HL-60/S4 treated with retinoic acid at 250 ng/mL for 4 days and 3 days (cell line): ENCODE results near the gene TRIM52.

Experiments used
- in situ Hi-C: fragments of 300-500 bp; cut with MboI; formaldehyde crosslinking; loops from 2 replicates; pipeline ENCODE4 v1.7.0; 2022; ENCODE audit warnings: low sequenced_read_pairs

TRIM52 gene

DNA sequence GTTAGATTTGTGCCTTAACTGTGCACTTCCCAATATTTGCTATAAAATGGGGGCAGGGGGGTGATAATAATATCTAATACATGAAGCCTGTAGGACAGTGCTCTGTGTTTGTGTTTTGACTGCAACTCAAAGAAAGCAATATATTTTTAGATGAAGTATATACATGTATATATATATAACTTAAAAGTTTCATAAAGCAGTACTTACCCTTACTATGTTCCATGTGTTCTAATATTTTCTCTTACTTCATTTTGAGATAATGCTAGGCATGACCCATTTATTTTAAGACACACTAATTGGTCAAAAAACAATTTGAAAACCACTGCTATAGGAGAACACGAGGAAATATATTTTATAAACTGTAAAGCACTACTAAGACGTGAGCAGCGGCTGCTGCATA lies 2.4 kb downstream of the TRIM52 start:
- in situ Hi-C loops = no loop called here

DNA sequence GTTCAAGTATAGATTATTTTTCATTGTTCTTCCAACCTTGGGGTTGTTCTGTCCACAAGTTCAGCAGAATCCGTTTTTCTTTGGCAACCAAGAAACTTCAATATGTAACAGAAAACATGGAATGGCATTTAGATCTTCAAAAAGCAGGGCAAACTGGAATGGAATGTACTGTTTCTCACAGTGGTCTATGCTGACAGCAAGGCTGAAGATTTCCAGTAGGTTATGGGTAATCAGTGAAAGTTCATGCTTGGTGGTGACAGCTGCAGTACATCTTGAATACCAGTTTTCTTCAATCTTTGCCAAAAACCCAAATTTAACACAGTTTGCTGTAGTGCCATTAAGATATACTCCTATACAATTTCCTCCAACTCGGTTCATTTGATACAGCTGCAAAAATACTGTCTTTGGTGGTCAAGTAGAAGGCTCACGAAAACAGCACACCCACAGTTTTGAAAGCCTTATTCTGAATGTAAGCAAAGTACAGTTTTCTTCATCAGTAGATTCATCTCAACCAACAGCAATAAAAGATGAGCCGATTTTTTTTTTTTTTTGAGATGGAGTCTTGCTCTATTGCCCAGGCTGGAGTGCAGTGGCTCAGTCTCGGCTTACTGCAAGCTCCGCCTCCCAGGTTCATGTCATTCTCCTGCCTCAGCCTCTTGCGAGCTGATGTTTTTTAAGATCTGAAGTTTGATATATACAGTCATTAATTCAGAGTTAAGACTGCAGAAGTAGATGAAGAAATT lies 4.9 kb downstream of the TRIM52 start:
- in situ Hi-C loops = no loop called here

DNA sequence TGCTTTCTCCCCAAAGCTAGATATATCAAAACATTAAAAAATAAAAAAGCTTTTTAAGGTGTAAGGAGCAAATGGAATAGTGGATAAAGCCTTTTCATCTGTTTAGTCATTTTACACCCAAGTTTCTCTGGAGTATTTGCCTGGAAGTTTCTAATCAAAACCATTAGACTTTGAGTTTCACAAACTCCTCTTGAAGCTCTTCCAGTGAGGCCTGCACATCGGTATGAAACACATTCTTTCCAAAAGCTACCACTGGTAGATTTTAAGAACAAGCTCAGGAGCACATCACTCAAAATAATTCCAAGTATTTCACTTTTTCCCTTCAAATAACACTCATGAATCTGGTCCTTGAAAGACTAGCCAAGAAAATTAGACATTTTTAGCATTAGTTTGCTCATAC lies 5.7 kb downstream of the TRIM52 start:
- in situ Hi-C loops = no loop called here

DNA sequence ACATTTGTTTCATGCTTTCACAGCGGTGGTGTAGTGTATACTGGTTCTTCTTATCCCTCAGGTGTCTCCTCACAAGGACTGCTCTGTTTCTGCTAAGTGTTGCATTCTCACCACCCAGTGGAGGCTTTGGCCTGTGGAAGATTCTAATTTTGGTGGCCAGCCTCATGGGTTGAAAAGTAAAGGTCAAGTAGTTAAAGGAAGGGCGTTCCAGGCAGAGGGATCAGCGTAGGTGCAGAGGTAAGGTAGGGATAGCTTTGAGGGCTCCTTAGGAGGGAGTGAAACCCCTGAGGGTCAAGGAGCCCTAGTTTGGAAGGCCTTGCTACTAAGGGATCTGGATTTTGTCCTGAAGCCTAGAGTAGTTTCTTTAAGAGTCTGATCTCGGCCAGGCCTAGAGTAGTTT lies 12.7 kb downstream of the TRIM52 start:
- in situ Hi-C loops = no loop called here

DNA sequence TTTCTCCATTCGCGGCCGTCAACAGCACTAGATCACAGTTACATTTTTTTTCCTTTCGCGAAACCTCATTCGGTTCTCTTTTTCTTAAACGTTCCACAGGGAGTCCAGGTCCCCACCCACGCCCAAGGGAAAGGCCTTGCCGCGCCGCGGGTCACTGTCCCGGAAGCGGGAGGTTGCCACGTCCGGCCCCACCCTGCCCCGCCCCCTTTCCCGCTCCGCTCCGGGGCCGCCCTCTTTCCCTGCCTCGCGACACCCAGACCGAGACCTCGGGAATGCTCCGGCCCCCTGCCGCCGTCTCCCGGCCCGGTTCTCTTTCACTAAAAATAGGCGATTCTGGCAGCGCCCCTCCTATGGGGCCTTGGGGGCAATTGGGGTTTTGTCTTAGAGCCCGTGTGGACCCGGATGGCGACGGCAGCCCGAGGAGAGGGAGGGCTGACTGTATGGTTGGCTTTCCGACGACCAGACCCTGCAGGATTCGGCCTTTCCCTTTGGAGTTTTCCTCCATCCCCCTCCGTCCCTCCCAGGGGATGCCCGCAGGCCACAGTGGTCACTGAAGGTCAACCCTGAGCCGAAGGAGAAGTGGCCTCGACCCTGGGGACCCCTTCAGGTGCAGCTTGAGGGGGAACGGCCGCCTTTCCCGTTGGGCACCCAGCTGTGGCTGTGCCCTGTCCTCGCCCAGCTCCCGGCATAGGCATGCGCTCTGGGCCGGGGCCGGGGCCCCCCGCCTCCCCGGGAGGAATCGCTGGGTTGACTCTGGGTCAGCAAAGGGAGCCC lies 14.5 kb downstream of the TRIM52 start:
- in situ Hi-C loops = no loop called here

DNA sequence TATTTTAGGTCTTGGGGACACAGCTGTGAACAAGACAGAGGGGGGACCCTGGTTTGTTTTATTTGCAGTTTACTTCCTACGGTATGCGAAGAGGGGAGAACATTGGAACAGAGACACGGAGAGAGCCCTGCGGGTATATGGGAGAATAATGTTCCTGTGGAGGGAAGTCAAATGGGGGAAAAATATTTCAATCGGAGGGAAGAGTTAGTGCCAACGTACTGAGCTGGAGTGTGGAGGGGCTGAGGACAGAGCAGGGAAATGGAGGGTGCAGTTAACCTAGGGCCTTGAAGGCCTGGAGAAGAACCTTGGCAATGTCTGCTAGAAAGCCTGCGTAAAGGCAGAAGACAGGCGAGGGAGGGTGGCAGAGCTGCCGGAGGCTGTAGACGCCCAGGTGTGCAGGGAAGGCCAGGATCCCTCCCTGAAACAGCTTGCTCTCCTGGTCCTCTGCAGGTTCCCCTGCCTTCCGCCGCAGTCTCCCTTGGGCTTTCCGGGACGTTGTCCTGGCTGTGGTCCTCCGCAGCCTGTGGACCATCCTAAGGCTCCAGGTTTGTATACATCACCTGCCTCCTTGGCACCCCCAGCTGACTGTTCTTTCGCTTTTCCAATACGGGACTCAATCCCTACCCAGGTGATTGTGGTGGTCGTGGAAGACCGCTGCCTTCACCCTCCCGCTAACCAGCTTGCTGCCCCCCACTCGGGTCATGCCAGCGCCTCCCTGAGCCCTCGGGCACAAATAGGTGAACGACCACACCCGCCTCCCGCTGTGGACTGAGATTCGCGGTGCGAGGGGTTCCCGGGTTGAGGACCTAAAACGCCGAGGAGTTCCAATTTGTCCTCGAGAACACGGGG lies 15.3 kb downstream of the TRIM52 start:
- in situ Hi-C loops = no loop called here

DNA sequence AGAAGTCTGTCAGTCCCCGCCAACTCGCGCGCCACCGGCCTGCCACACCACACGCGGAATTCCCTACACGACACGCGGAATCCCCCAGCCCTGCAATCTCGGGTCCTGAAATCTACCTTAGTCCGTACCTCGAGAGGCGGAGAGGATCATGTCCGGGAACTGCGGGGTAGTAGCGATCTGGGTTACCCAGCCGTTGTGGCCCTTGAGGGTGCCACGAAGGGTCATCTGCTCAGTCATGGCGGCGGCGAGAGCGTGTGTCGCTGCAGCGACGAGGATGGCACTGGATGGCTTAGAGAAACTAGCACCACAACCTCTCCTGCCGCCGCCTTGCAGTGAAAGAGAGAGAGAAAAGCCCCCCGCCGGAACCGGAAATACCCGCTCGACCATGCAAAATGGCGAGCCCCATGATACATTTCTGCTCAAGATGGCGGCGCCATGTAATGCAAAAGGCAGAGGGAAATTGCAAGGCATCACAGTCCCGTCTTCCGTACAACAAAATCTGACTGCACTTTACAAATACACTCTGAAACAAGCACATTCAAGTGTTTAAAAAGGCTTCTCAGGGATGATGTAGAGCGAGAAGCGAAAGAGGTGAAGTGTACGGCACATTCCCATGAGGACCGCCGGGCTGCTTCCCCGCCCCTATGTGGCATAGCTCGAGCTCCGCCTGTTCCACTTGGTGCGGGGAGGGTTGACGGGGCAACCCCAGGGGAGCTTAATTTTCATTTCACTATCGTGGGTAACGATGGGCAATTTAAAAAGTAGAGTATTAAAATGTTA lies 17.2 kb downstream of the TRIM52 start, which contains the start of gene RACK1:
TSS of gene RACK1 (minus strand) at position 343 of the 780 bp plus-strand sequence. CDS start at position 237, 106 bp downstream.
- in situ Hi-C loops = no loop called here

DNA sequence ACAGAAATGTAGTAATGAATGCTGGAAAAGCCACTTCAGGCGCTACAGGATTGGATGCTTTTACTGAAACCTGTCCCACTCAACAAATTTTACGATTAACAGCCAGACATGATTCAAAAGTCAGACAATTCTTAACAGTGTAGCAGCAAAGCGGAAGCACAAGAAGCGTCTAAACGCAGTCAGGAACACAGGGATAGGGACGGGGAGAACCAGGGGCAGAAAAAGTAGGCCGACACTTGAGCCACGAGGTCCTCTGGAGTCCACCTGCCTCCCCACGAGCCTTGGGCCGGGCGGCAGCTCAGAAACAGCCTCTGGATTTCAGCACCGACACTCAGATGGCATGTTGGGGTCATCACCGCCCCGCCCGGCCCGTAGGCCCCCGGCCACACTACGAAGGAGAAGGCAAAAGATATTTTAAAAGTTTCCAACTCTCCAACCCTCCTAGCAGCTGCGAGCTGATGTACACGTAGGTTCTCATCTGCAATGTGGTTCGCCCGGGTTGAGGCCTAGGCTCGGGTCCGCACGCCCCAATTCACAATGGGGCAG lies 17.9 kb downstream of the TRIM52 start:
- in situ Hi-C loops = no loop called here

DNA sequence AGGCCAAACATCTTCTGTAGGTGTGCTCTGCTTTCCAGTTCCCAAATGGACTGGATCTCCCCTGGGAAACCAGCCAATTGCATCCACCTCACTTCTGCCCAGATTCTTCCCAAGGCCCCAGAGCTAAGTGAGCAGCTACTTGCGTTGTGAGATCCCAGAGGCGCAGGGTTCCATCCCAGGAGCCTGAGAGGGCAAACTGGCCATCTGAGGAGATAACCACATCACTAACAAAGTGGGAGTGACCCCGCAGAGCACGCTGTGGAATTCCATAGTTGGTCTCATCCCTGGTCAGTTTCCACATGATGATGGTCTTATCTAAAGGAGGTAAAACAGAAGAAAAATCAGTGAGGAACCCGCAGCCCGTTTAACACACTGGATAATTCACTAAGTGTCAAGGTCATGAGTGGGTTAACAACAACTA lies 18.9 kb downstream of the TRIM52 start:
- in situ Hi-C loops = no loop called here

DNA sequence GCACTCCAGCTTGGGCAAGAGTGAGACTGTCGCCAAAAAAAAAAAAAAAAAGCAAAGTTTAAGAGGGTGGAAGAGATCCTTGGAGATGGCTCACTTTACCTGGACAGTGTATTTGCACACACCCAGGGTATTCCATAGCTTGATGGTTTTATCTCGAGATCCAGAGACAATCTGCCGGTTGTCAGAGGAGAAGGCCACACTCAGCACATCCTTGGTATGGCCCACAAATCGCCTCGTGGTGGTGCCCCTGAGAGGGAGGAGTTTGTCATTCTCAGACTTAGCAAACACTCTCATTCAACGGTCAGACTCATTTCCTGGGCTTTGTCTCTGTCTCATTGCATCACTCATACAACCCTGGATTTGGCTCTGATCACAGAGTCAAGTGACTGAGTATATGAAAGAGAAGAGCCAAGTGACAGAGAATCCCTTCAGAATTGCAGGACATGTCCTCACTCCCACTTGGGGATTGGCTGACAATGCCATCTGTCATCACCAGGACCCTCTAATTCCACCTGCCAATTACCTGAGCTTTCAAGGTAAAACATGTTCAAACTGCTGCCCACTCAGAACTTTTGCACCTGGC lies 19.5 kb downstream of the TRIM52 start:
- in situ Hi-C loops = no loop called here

DNA sequence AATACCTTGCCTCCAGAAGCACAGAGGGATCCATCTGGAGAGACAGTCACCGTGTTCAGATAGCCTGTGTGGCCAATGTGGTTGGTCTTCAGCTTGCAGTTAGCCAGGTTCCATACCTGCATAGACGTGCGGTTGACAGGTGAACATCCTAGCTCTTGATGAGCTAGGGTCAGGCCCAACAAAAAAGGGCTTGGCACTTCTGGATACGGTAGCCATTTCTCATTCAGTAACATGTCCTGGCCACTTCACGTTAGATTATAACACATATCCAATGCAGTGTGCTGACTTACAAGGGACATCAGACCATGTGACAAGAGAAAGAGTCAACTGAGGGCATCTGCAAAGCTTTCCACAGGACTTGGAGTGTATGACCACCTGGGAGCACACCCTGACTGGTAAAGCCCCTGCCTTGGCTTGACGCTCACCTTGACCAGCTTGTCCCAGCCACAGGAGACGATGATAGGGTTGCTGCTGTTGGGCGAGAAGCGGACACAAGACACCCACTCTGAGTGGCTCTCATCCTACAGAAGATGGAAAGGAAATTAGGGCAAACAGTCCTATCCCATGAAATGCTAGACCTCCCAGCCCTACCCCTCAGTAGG lies 21.8 kb downstream of the TRIM52 start:
- in situ Hi-C loops = no loop called here

DNA sequence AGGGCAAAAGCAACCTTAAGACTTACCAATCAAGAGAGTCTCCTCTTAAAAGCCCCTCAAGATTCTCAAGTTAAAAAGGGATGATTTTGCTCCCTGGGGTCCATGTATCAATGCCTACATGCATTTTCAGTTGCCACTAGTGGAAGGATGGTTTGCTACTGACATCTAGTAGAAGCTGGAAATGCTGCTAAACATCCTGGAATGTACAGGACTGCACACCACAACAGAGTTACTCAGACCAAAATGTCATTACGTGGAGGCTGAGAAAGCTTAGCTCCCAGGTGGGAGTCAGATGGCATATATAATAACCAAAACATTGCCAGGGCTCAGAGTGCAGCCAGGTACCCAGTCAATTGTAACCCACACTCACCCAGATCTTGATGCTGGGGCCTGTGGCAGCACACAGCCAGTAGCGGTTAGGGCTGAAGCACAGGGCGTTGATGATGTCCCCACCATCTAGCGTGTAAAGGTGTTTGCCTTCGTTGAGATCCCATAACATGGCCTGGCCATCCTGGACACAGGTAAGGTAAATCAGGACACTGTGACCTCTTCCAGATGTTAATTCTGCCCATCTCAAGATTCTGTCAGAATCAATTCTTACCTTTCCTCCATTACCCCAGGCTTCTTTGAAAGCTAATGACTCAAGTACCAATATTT lies 23.1 kb downstream of the TRIM52 start:
- in situ Hi-C loops = no loop called here

DNA sequence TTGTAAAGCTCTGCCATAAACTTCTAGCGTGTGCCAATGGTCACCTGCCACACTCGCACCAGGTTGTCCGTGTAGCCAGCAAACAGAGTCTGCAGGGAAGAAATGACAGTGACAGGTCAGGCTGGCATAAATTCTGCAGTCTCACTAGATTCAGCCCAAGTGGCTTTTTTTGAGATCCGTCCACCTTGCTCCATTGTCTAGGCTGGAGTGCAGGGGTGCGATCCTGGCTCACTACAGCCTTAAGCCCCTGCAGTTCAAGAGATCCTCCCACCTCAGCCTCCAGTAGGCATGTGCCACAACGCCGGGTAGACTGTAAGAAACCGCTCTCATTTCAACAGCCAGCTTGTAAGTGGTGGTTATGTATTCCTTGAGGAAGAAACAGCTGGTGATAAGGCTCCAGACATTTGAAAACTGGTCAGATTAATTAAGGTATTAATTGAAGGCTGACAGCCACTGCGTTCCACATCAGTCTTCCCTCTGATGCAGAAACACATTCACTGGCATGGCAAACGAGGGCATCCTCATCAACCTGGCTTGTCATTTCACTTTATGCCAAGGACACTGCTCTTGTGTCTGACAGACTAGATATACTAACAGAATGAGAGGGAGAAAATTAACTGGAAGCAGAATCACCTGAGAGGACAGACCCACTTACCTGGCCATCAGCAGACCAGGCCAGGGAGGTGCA lies 23.8 kb downstream of the TRIM52 start:
- in situ Hi-C loops = no loop called here

DNA sequence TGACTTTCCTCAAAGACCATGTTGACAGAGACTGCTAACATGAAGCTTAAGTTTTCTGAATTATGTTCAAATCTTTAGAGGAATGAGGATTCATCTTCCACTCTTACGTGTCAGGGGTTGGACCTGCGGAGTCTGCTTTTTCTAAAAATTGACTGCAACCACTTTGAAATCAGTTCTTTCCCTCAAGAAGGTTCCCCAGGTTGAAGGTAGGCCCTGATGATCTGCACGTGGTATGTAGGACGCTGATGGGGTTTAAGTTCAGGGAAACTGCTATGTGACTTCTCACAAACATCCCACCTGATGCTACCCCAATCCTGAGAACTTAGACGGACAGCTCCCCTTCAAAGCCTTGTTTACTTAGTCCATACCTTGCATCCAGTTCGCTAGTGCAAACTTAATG lies 24.5 kb downstream of the TRIM52 start:
- in situ Hi-C loops = no loop called here

DNA sequence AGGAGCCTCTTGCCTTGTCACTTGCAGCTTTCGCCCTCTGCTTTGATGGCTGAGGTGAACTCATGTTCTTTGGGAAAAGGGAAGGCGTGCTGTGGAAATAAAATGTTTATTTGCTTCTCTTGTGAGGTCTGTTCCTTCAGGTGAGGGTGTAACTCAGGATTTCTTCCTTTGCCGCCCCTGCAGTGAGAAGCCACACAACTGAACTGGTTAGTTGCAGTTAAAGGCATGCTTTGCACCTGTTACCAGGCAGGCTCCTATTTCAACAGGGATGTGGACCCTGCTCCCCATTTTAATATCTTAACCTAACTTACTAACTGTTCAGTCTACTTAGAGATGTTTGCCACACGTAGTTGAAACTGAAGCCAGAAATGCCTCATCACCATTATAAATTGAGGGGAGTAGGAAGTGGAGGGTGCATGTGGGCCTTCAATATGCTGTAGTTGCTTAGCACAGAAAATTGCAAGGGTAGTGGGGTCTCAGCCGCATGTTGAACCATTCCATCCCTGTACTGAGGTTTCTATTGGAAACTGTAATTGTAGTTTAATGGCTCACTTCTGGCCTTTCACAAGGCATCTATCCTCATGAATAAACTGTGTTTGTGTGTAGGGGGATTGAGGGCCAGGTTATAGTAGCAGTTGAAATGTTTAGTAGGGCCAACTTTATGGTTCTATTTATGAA lies 25.1 kb downstream of the TRIM52 start:
- in situ Hi-C loops = no loop called here

DNA sequence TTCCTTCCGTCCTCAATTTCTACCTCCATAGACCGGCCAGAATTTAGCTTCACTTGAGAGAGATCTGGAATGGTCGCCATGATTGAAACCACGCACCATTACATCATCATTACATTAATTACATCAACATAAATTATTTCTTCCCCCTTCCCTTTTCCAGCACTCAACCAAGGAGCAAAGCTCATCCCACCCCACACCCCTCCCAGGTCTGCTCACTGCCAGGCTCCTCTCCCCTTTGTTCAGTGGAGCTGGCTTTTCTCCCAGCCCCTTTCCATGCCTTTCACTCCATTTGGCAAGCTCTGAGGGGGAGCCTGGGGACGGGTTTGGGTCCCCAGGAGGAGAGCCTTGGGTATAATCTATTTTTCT lies 25.6 kb downstream of the TRIM52 start:
- in situ Hi-C loops = no loop called here

DNA sequence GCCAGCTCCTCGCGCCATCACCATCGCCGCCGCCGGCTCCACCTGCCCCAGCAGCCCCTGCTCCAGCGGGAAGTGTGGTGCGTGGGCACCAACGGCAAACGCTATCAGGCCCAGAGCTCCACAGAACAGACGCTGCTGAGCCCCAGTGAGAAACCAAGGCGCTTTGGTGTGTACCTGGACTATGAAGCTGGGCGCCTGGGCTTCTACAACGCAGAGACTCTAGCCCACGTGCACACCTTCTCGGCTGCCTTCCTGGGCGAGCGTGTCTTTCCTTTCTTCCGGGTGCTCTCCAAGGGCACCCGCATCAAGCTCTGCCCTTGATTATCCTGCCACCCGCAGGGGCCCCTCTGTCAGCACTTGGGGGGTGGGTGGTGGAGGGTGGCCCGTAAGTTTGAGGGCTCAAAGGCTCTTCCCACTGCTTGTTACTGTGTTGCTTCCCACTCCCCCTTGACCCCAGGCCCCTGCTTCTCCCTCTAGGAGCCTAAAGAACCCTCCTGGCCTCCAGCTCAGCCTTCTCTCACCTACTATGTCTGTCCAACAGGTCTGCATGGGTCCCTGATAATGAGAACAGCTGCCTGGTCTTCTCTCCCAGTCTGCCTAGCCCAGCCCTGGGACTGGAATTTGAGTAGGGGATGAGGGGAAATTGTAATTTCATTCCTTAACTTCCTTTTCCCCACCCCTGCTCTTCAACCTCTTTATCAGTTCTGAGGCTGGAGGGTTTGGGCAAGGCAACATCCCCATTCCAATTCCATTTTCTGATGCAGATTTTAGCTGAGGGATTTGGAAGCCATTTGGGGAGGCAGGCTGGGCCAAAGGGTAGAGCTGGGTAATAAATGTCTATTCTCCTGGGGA lies 26.3 kb downstream of the TRIM52 start:
- in situ Hi-C loops = no loop called here
